Testis (tissue), 3 donors: ENCODE measurements around the gene IGF2R. TPM values are rescaled to one million over a fixed set of nuclear protein-coding genes. Genes with fewer than 3 reads are reported as not detected.

Experiments used
- DNase-seq: peaks from one replicate; pipeline ENCODE4 v3.0.0-alpha.2; 2019
- H3K27ac ChIP-seq, 2 donors: fragments of 200-600 bp; sonication (generic); one replicate each; pipeline ENCODE4 v1.5.1; 2019
- H3K27me3 ChIP-seq: fragments of 200-600 bp; sonication (generic); one replicate; pipeline ENCODE4 v1.5.1; 2019
- H3K36me3 ChIP-seq: fragments of 200-600 bp; sonication (generic); one replicate; pipeline ENCODE4 v1.5.1; 2017; ENCODE audit warnings: low read depth; ENCODE audit errors: missing control alignments
- H3K4me1 ChIP-seq: fragments of 200-600 bp; sonication (generic); one replicate; pipeline ENCODE4 v1.5.1; 2019
- H3K4me3 ChIP-seq, 2 donors: fragments of 200-600 bp; sonication (generic); one replicate each; pipeline ENCODE4 v1.5.1; 2017 to 2019
- H3K9me3 ChIP-seq: fragments of 200-600 bp; sonication (generic); one replicate; pipeline ENCODE4 v1.5.1; 2017
- CTCF ChIP-seq, 3 experiments: fragments of 450-650 bp in 2 of 3; fragments of 200-600 bp in 1 of 3; sonication (generic) in 1 of 3; IDR thresholded peaks; one replicate each; pipeline ENCODE4 v1.5.1; 2016 to 2019; ENCODE audit warnings: antibody characterized with exemption in 3 of 3, mild to moderate bottlenecking in 2 of 3, moderate library complexity in 1 of 3
- POLR2A ChIP-seq: fragments of 450-650 bp; IDR thresholded peaks from one replicate; pipeline ENCODE4 v1.6.1; 2017; ENCODE audit warnings: antibody characterized with exemption, mild to moderate bottlenecking, moderate library complexity
- WGBS, 2 donors: methylation state at CpG; one replicate each; pipeline ENCODE4 v1.1.5; 2018; 5-methylcytosine and 5-hydroxymethylcytosine counted together
- intact Hi-C: fragments of 100-400 bp; cut with DNase I; formaldehyde crosslinking; loops from one replicate; pipeline ENCODE4 v1.15.1; 2023; ENCODE audit warnings: low total_unique reads
- polyA plus RNA-seq: library from polyadenylated mRNA; stranded (reverse); fragments of 350-450 nt; fragmentation: Illumina TruSeq; extraction: RNeasy Lipid Tissue Mini Kit (QIAGEN cat#74804); gene quantifications from one replicate; pipeline ENCODE4 v1.2.3, GENCODE V29; 2014; ENCODE audit warnings: low read depth, low replicate concordance; ENCODE audit not compliant: insufficient read depth
- total RNA-seq, 2 donors: library from RNA; depleted of rRNA; stranded (reverse); fragments of >200 nt; gene quantifications; one replicate each; pipeline ENCODE4 v1.2.3, GENCODE V29; 2016

The IGF2R gene
- total and polyA plus RNA-seq, 3 donors from 2014 or later, result 47.3 to 109 (median 84.6) TPM

- Histone ChIP-seq H3K27me3 (no peaks in the 10 kb centered on the region), H3K4me1 (no peaks in the 10 kb centered on the region), H3K36me3 (no peaks in the 10 kb centered on the region), H3K9me3 (no peaks in the 10 kb centered on the region), H3K27ac (no peak overlapping the region), H3K4me3 (no peak overlapping the region)
- TF ChIP-seq CTCF (IDR thresholded peaks at IDR 0.05) (no peak), POLR2A (no peak)
- 95 to 100% methylated on average over 3 of the region's 3 CpGs for WGBS, 2 donors
- intact Hi-C loops, result no loop called here
- no peak for DNase-seq
Observed at GRCh38 chr6:160022793-160023192, 53.9 kb downstream of the IGF2R start.

GRCh38 chr6:160024152-160024551, 55.3 kb downstream of the IGF2R start:
- 90 to 91% methylated on average over 8 of the region's 8 CpGs for WGBS, 2 donors

GRCh38 chr6:160027076-160027475, 58.2 kb downstream of the IGF2R start:
- intact Hi-C loops, result no loop called here
- DNase-seq, result no peak
- TF ChIP-seq POLR2A (no peak), CTCF (IDR thresholded peaks at IDR 0.05) (no peak)
- H3K27me3 ChIP-seq, result no peaks in the 10 kb centered on the region
- WGBS, 2 donors, result 93 to 95% methylated on average over 10 to 11 of the region's 11 CpGs
- H3K9me3 ChIP-seq, result no peaks in the 10 kb centered on the region
- no peak overlapping the region for H3K4me3 ChIP-seq
- no peaks in the 10 kb centered on the region for H3K36me3 ChIP-seq
- no peak overlapping the region for H3K27ac ChIP-seq
- H3K4me1 ChIP-seq, result peaks cover 12% of the 10 kb centered on the region

More at GRCh38 chr6:160024152-160024551, 55.3 kb downstream of the IGF2R start:
- no peaks in the 10 kb centered on the region for H3K9me3 ChIP-seq
- H3K27ac ChIP-seq, result no peak overlapping the region
- TF ChIP-seq CTCF (IDR thresholded peaks at IDR 0.05), result no peak
- no peak for TF ChIP-seq POLR2A
- H3K27me3 ChIP-seq, result no peaks in the 10 kb centered on the region
- H3K36me3 ChIP-seq, result no peaks in the 10 kb centered on the region
- DNase-seq, result no peak
- H3K4me3 ChIP-seq, result no peak overlapping the region
- no peaks in the 10 kb centered on the region for H3K4me1 ChIP-seq
- intact Hi-C loops, result no loop called here

GRCh38 chr6:160027931-160028330, 59.0 kb downstream of the IGF2R start:
- no peak for DNase-seq
- Histone ChIP-seq H3K27me3 (no peaks in the 10 kb centered on the region), H3K4me3 (no peak overlapping the region), H3K36me3 (no peaks in the 10 kb centered on the region), H3K4me1 (peaks cover 12% of the 10 kb centered on the region), H3K27ac (no peak overlapping the region), H3K9me3 (no peaks in the 10 kb centered on the region)
- 79% methylated on average over 10 of the region's 10 CpGs for WGBS, 2 donors
- TF ChIP-seq POLR2A (no peak), CTCF (IDR thresholded peaks at IDR 0.05) (no peak)
- intact Hi-C loops, result no loop called here

GRCh38 chr6:160028487-160029275, 59.8 kb downstream of the IGF2R start:
- TF ChIP-seq POLR2A (no peak), CTCF (IDR thresholded peaks at IDR 0.05) (no peak)
- Histone ChIP-seq H3K4me1 (peaks cover 12% of the 10 kb centered on the region), H3K36me3 (no peaks in the 10 kb centered on the region), H3K4me3 (no peak overlapping the region), H3K27me3 (no peaks in the 10 kb centered on the region), H3K9me3 (no peaks in the 10 kb centered on the region), H3K27ac (no peak overlapping the region)
- no peak for DNase-seq
- 89 to 91% methylated on average over 8 of the region's 8 CpGs for WGBS, 2 donors
- intact Hi-C loops, result no loop called here
